ENCODE measurements around the gene KCNJ3. TPM values are rescaled to one million over a fixed set of nuclear protein-coding genes. Genes with fewer than 3 reads are reported as not detected.
A peak's percentile ranks its signal among the peaks of the same experiment; 100 is the strongest.

The KCNJ3 gene
- total RNA-seq, 4 donors from 2014 or later, result 6.6 to 31.5 (median 17.9) TPM

- Histone ChIP-seq H3K27me3 (peaks cover 0 to 23% of the 10 kb centered on the region in 2 donors), H3K9me3 (no peaks in the 10 kb centered on the region), H3K36me3 (no peaks in the 10 kb centered on the region), H3K4me1 (peaks cover 0 to 29% (median 5%) of the 10 kb centered on the region in 4 donors), H3K4me3 (no peak overlapping the region), H3K27ac (no peak overlapping the region)
- DNase-seq (ENCODE audit: low spot score in 2 of 2), result no peak
- TF ChIP-seq CTCF (IDR thresholded peaks at IDR 0.05) (no peak), POLR2A (IDR thresholded peaks at IDR 0.05) (no peak), EP300 (IDR thresholded peaks at IDR 0.05) (no peak)
- 45 to 46% methylated on average over 4 of the region's 4 CpGs for WGBS, 2 donors
Observed at GRCh38 chr2:154700136-154700535, 1.6 kb downstream of the KCNJ3 start.

GRCh38 chr2:154704991-154705390 lies 6.5 kb downstream of the KCNJ3 start:
- Histone ChIP-seq H3K9me3 (no peaks in the 10 kb centered on the region), H3K36me3 (no peaks in the 10 kb centered on the region), H3K4me1 (no peaks in the 10 kb centered on the region), H3K4me3 (no peak overlapping the region), H3K27me3 (no peaks in the 10 kb centered on the region), H3K27ac (no peak overlapping the region)
- 79 to 90% methylated on average over 4 of the region's 4 CpGs for WGBS, 2 donors
- TF ChIP-seq EP300 (IDR thresholded peaks at IDR 0.05) (no peak), CTCF (IDR thresholded peaks at IDR 0.05) (no peak), POLR2A (IDR thresholded peaks at IDR 0.05) (no peak)
- no peak for DNase-seq (ENCODE audit: low spot score in 2 of 2)

- H3K4me3 ChIP-seq, result no peak overlapping the region
- 90 to 91% methylated on average over 1 of the region's 1 CpG for WGBS, 2 donors
- no peaks in the 10 kb centered on the region for H3K27me3 ChIP-seq
- TF ChIP-seq POLR2A (IDR thresholded peaks at IDR 0.05), result no peak
- no peak for TF ChIP-seq EP300 (IDR thresholded peaks at IDR 0.05)
- H3K9me3 ChIP-seq, result no peaks in the 10 kb centered on the region
- H3K36me3 ChIP-seq, result no peaks in the 10 kb centered on the region
- H3K4me1 ChIP-seq, result no peaks in the 10 kb centered on the region
- no peak for DNase-seq (ENCODE audit: low spot score in 2 of 2)
- no peak overlapping the region for H3K27ac ChIP-seq
Observed at GRCh38 chr2:154706660-154707059, 8.2 kb downstream of the KCNJ3 start.

- Histone ChIP-seq H3K27me3 (no peaks in the 10 kb centered on the region), H3K4me3 (no peak overlapping the region), H3K4me1 (no peaks in the 10 kb centered on the region), H3K9me3 (no peaks in the 10 kb centered on the region), H3K36me3 (no peaks in the 10 kb centered on the region), H3K27ac (no peak overlapping the region)
- 74 to 75% methylated on average over 3 of the region's 3 CpGs for WGBS, 2 donors
- TF ChIP-seq POLR2A (IDR thresholded peaks at IDR 0.05) (no peak), CTCF (IDR thresholded peaks at IDR 0.05) (no peak), EP300 (IDR thresholded peaks at IDR 0.05) (no peak)
- no peak for DNase-seq (ENCODE audit: low spot score in 2 of 2)
Observed at GRCh38 chr2:154707994-154708575, 9.6 kb downstream of the KCNJ3 start.

- no peak overlapping the region for H3K27ac ChIP-seq
- H3K4me1 ChIP-seq, result no peaks in the 10 kb centered on the region
- peak overlapping the region in 1 of 4 donors; percentile 13 for H3K4me3 ChIP-seq
- TF ChIP-seq POLR2A (IDR thresholded peaks at IDR 0.05) (no peak), EP300 (IDR thresholded peaks at IDR 0.05) (peak in 1 of 2 donors; percentile 49), CTCF (IDR thresholded peaks at IDR 0.05) (no peak)
- no peaks in the 10 kb centered on the region for H3K36me3 ChIP-seq
- H3K9me3 ChIP-seq, result no peaks in the 10 kb centered on the region
- DNase-seq (ENCODE audit: low spot score in 2 of 2), result no peak
- no peaks in the 10 kb centered on the region for H3K27me3 ChIP-seq
- WGBS, 2 donors, result 34 to 43% methylated on average over 3 of the region's 3 CpGs
Observed at GRCh38 chr2:154709215-154709614, 10.7 kb downstream of the KCNJ3 start.

Data from tibial nerve (tissue), 4 donors.